H7 (cell line): ENCODE results near the gene UTP4. TPM values are rescaled to one million over a fixed set of nuclear protein-coding genes. Genes with fewer than 3 reads are reported as not detected.
A peak's percentile ranks its signal among the peaks of the same experiment; 100 is the strongest.

ENCODE experiments used
- DNase-seq: peaks from one replicate; pipeline ENCODE4 v3.0.0; 2012
- H3K27me3 ChIP-seq: 2 replicates; pipeline ENCODE4 v1.6.0; 2011; ENCODE audit warnings: mild to moderate bottlenecking, low read length; ENCODE audit not compliant: control insufficient read depth, insufficient read depth
- H3K36me3 ChIP-seq: replicated peaks from 2 replicates; pipeline ENCODE4 v1.5.1; 2011; ENCODE audit warnings: low read length; ENCODE audit not compliant: control insufficient read depth, insufficient read depth
- H3K4me3 ChIP-seq: 2 replicates; pipeline ENCODE4 v1.5.1; 2011; ENCODE audit warnings: low read depth, mild to moderate bottlenecking, control low read depth, low read length, moderate library complexity; ENCODE audit not compliant: insufficient read depth
- total RNA-seq: library from RNA; depleted of rRNA; stranded (reverse); fragments of >200 nt; shearing (Covaris generic); gene quantifications from 2 replicates; pipeline ENCODE4 v1.2.3, GENCODE V29; 2014; rRNA removed

The UTP4 gene
- total RNA-seq = 20.0 and 27.7 TPM in 2 replicates

DNA sequence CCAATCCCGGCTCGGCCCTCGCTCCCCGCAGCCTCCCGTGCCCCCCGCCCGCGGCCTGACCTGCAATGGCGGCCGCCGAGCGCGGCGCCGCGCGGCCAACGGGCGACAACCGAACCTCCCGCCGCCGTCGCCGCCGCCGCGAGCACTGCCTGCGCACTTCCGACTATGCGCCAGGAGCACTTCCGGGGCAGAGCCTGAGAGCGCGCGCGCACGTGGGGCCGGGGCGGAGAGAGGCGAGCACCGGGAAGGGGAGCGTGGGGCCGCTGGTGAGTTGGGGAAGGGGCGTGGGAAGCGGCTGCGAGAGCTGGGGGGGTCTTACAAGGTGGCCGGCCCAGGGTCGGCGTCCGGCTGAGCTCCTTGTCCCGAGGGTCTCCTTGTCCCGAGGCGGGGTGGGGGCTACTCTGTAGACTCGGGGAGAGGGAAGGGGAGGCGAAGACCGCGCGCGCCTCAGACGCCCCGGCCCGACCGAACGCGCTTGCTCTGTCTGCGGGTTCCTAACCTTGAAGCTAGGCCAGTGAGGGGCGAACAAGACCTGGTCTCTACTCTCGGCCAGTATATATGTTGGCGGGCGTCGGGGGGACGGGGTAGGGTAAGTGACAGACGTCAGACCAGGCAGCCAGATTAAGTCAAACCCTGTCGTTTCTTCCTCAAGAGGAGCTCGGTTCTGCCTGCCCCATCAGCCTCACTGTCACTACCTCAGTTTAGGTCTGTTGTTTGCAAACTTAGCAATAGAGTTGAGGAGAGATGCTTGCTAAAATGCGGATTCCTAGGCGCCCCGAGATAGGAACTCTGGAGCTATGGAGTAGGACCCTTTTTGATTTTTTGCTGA is at the start of gene UTP4, which contains the start of gene CHTF8:
TSS of gene UTP4 (plus strand) at position 226 of the 829 bp plus-strand sequence. CDS start 811 bp downstream, outside the sequence.
TSS of gene CHTF8 (minus strand) at position 165 of the 829 bp plus-strand sequence. CDS start 11,130 bp downstream, outside the sequence.
- peak within 1 kb of the TSS; percentile 68 for H3K4me3 ChIP-seq
- H3K27me3 ChIP-seq = no peaks in the 10 kb centered on the region
- peak; percentile 93 for DNase-seq
- H3K36me3 ChIP-seq = peaks cover 3% of the 10 kb centered on the region

DNA sequence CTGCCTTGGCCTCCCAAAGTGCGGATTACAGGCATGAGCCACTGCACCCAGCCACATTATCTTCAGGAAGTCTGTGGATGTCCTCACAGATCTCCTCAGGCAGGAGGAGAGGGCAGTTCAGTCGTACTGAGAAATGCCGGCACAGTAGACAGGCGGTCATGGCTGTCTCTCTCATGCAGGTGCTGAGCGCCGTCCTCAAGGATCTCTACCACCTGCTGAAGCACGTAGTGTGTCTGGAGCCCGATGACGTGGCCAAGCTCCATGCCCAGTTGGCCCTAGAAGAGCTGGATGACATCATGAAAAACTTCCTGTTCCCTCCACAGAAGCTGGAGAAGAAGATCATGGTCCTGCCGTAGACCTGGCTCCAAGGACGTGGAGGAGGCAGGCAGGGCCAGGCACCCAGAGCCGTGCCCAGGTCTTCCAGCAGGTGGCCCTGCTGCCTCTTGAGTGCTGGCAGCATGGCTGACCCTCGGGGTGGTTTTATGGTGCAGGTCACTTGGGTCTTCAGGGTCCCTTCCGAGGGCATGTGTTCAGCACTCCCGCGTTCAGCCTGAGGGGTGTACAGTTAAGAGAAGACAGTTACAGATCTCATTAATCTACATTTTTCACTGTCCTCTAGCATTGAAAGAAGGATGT is 49.0 kb upstream of the UTP4 start:
- DNase-seq = peak; percentile 71
- H3K27me3 ChIP-seq = no peaks in the 10 kb centered on the region
- no peaks in the 10 kb centered on the region for H3K36me3 ChIP-seq
- no peak overlapping the region for H3K4me3 ChIP-seq

DNA sequence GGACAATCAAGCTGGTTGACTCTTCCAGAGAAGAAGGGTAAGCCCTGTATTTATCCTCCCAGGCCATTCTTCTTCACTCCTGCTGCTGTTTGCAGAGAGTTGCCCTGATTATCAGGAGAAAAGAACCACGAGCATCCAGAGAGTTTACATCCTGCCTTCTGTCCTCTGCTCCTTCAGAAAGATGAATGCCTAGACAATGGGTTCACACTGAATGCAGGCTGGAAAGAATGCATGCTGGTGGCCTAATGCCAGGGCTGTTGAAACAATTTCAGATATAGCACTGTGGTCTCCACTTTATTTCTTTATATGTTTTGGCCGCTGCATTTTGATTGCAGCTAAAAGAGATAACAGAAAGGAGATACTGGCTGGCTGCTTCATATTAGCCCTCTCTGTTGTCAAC is 48.2 kb upstream of the UTP4 start:
- Histone ChIP-seq H3K4me3 (no peak overlapping the region), H3K27me3 (no peaks in the 10 kb centered on the region), H3K36me3 (no peaks in the 10 kb centered on the region)
- no peak for DNase-seq

DNA sequence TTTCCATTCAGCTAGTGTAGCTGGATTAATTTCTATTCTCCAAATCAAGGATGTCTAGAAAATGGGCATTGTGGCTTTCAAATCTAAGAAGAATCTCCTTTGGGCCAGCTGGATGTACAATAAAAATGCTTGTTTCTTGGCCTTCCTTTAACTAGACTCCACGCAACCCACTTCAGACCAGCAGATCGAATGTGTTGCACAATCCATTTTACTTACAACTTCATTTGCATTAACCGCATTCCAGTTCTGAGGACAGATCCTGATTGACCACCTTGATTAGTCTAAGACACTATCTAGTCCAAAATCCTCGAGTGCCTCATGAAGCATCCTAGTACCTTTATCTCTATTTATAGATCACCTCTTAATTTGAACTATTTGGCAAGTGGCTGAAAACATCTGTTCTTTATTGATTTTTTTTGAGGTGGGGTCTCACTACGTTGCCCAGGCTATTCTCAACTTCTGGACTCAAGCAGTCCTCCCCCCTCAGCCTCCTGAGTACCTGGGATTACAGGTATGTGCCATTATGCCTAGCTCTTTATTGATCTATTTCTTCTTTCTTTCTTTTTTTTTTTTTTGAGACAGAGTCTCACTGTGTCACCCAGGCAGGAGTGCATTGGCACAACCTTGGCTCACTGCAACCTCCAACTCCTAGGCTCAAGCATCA is 47.3 kb upstream of the UTP4 start:
- H3K27me3 ChIP-seq = no peaks in the 10 kb centered on the region
- H3K4me3 ChIP-seq = no peak overlapping the region
- DNase-seq = no peak
- H3K36me3 ChIP-seq = no peaks in the 10 kb centered on the region

DNA sequence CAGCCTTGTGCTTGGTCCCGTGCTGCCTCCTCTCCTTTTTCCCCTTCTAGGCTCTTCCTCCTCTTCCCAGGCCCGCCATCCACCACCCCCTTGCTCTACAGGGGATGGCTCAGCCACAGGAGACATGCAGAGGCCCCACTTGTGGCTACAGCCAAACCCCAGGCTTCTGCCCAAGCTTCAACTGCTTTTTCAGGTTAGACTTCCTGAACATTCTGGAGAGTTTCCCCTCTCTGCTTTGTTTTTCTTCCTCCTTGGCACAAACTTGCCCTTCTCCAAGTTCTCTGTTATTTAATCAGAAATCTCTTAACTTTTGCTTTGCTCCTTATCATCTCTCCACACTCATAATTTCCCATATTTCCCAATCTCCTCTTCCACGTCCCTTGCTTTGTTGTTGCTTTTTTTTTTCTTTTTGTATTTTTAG is 45.3 kb upstream of the UTP4 start:
- H3K36me3 ChIP-seq = no peaks in the 10 kb centered on the region
- H3K27me3 ChIP-seq = no peaks in the 10 kb centered on the region
- peak; percentile 35 for DNase-seq
- no peak overlapping the region for H3K4me3 ChIP-seq

DNA sequence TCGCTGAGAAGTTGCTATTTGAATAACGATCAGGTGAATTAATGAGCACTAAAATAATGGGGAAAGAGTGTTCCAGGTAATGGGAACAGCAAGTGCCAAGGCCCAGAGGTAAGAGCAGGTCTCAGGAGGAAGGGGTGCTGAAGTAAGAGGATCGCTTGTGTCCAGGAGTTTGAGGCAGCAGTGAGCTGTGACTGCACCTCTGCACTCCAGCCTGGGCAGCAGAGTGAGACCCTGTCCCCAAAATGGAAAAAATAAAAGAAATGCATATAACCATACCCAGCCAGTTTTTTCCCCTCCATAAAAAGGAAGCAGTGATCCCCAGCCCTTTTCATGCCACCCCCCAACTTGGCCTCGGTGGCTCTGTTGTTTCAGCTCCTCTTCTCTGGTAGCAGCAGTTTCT is 43.8 kb upstream of the UTP4 start:
- H3K4me3 ChIP-seq = no peak overlapping the region
- H3K36me3 ChIP-seq = no peaks in the 10 kb centered on the region
- no peaks in the 10 kb centered on the region for H3K27me3 ChIP-seq
- no peak for DNase-seq

DNA sequence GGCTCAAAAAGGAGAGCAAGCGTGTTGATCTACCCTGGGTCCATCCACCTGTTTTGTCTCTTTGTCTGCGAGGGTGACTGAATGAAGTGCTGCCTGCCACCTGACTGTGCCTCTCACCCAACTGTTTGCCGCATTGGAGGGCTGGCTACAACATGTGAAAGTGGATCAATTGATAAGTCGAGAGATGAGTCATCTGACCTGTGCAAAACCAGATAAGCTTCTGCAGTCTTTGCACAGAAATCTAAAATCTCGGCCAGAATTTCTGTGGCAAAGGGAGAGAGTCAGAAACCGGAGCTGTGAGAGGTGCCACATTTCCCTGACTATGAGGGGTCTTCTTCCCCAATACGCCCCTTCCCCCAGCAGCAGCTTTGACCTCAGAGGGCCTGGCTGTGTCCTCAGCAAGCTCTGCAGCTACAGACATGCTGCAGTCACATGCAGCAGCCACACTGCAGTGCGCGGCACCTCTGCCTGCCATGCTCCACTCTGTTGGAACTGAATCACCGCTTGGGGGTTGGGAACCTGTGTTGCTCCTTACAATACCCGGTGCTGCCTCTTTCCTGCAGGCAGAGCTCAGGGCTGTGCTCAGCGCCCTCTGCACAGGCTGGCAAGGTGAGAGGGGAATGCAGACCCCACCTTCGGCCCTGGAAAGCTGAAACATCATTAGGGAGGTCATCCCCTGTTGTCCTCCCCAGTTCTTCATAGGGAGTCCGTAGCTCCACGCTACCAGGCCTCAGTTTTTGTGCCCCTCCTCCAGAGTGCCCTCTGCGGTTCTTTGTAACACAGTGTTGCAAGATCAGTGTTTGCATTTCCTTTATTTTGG is 43.1 kb upstream of the UTP4 start:
- no peaks in the 10 kb centered on the region for H3K27me3 ChIP-seq
- H3K4me3 ChIP-seq = no peak overlapping the region
- DNase-seq = peak; percentile 63
- H3K36me3 ChIP-seq = no peaks in the 10 kb centered on the region

DNA sequence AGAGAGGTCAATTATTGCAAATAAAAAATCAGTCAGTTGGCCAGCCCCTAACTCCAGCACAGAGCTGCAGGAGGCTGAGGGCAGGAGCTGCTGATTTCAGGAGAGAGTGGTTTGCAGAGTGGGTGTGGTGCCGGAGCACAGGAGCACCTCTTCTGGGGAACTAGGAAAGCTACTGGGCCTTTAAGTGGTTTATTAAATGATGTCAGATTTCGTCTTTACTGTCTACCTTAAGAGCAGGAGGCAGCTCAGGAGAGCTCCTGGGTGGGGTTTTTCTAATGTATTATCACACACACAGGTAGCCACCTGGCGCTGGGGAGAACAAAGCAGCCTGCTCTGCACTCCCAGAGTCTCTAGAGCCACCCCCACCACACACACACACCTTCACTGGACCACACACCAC is 38.5 kb upstream of the UTP4 start:
- DNase-seq = no peak
- Histone ChIP-seq H3K27me3 (no peaks in the 10 kb centered on the region), H3K36me3 (no peaks in the 10 kb centered on the region), H3K4me3 (no peak overlapping the region)

DNA sequence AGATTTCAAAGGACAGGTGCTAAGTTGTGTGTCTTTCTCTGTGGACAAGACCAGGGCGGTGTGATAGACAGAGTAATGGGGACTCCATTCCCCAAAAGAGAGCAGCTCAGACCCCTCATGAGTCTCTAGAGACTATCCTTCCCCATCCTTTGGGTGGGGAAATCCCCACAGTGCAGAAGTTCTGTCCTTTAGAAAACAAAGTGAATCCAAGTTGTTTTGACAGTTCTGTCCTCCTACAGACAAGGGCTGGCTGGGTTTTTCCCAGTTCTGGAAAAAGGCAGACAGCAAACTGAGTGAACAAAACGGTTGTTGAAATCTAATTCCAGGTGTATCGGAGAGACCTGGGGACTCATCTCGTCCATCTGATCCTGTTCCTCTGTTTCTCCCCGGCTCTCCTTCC is 37.9 kb upstream of the UTP4 start:
- Histone ChIP-seq H3K27me3 (no peaks in the 10 kb centered on the region), H3K36me3 (no peaks in the 10 kb centered on the region), H3K4me3 (no peak overlapping the region)
- DNase-seq = no peak

DNA sequence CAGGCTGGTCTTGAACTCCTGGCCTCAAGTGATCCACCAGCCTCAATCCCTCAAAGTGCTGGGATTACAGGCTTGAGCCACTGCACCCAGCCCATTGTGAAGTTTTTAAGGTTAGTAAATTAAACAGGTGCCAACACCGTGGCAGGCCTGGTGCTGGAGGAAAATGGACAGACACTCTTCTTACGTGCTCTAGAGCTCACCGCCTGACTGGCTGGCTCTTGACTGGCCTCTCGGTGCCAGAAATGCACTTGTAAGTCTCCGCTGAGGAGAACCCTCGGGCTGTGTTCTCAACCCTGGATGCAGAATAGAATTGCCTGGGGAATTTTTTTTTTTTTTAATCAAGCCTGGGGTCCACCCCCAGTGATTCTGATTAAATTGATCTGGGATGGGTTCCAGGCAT is 37.3 kb upstream of the UTP4 start:
- no peak overlapping the region for H3K4me3 ChIP-seq
- H3K27me3 ChIP-seq = no peaks in the 10 kb centered on the region
- no peak for DNase-seq
- no peaks in the 10 kb centered on the region for H3K36me3 ChIP-seq

DNA sequence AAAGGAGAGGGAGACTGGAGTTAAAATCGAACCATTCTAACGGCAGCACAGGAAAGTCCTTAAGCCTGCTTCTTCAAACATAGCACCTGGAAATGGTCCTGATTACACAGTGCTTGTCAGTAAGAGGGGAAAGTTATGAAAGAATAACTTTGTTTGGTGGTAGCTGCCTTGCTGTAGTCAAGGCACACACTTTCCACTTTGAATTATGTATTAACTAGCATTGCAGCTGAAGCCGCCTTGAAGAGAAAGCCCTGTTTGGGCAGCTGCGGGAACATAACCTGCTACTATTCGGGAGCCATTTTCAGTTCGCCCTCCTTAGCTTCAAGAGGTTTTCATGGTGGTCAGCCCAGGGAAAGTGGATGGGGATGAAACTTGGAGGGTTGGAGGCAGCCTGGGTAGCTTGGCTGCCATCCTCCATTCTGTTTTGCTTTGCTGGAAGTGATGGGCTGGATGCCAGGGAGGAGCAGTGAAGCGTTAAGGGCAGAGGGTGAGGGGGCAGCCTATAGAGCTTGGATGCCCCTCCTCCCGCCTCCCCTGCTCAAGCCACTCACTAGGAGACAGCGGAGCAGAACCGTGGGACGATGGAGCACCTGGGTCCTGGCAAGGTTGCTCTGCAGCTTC is 32.3 kb upstream of the UTP4 start:
- DNase-seq = no peak
- Histone ChIP-seq H3K4me3 (no peak overlapping the region), H3K27me3 (no peaks in the 10 kb centered on the region; the same call in 1 of the 2 replicates), H3K36me3 (no peaks in the 10 kb centered on the region)

DNA sequence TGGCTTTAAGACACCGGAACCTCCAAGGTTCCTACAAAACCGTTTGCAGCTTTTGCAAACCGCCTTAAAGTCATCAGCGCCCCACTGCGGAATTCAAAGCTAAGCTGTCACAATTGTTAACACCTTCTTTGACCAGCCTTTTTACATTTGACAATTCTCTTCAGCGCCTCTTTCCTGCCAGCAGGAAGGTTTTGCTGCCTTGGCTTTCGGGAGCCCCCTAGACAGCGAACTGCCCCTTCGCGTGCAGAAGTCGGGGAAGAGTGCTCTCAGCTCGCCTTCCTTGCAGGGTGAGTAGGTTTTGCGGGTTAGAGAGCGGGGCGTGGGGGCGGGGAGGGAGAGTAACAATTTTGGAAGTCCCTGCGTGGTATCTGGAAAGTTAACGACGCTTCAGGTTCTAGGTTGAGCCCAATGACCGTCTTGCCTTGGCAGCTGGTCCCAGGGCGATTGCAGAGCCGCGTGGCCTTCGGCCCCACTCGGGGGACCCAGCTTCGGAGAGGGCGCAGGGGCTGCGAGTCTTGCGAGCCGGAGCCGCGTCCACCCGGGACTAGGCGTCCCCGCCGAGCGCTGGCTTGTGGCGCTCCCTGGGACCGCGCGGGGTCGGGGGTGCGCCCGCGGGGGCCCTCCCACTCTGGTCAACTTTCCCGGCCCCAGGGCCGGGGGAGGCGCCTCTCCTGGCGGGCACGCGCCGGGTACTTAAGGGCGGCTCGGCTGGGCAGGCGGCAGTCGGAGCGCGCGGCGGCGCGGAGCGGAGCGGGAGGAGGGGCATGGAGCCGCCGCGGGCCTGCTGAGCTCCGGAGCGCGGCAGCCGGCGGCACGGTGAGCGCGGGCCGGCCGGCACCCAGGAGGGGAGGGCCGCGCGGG is 26.7 kb upstream of the UTP4 start, which contains the start of gene HAS3:
TSS of gene HAS3 (plus strand) at position 153 of the 861 bp plus-strand sequence. CDS start 3,743 bp downstream, outside the sequence.
- H3K27me3 ChIP-seq = no peaks in the 10 kb centered on the region; the same call in 1 of the 2 replicates

More for the DNA sequence above, 26.7 kb upstream of the UTP4 start, which contains the start of gene HAS3:
- peak within 1 kb of the TSS; percentile 81 for H3K4me3 ChIP-seq
- peaks cover 13% of the 10 kb centered on the region for H3K36me3 ChIP-seq
- peak; percentile 94 for DNase-seq
